Hematopoietic multipotent progenitor cell treated with erythropoietin and hydrocortisone succinate and interleukin-3 and kit ligand, for 6 days (in vitro differentiated cells): ENCODE results near the gene HBG1.
"Not testable (repeated sequence)": the region's sequence is repeated elsewhere in the genome, so short reads cannot be mapped to it uniquely, and the experiment has no call there.

Experiments used
- DNase-seq: peaks from one replicate; pipeline ENCODE4 v3.0.0-alpha.2; 2015

Gene HBG1

DNA sequence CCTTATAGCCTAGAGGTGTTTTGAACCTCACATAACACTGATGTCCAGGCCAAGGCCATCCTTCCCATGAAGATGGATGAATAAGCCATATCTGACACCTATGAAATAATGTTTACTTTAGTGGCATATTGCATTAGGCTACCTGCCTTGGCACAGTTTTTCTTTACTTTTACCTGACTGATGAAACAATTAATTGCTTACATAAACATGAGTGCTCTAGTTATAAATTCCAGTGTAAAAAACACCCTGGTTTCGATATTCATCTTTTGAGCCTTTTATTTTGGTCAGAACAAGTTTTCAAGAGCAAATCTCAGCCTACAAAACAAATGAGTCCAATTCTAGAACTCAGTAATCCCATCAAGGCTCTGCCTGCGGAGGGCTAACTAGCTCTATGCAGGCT is 27.0 kb upstream of the HBG1 start:
- no peak for DNase-seq

DNA sequence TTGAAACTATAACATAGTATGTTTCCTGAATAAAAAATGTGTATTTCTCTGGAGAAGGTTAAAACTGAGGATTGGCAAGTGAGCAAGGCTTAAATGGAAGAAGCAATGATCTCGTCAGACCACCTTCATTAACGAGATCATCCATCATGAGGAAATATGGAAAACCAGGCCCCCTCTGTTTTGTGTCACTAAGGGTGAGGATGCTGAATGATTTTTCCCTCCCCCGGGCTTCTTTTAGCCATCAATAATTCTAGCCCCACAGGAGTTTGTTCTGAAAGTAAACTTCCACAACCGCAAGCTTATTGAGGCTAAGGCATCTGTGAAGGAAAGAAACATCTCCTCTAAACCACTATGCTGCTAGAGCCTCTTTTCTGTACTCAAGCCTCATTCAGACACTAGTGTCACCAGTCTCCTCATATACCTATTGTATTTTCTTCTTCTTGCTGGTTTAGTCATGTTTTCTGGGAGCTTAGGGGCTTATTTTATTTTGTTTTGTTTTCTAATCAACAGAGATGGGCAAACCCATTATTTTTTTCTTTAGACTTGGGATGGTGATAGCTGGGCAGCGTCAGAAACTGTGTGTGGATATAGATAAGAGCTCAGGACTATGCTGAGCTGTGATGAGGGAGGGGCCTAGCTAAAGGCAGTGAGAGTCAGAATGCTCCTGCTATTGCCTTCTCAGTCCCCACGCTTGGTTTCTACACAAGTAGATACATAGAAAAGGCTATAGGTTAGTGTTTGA is 25.9 kb upstream of the HBG1 start:
- peak; percentile 98 for DNase-seq

GRCh38 chr11:5274395-5274794 is 24.7 kb upstream of the HBG1 start:
- DNase-seq, result no peak

DNA sequence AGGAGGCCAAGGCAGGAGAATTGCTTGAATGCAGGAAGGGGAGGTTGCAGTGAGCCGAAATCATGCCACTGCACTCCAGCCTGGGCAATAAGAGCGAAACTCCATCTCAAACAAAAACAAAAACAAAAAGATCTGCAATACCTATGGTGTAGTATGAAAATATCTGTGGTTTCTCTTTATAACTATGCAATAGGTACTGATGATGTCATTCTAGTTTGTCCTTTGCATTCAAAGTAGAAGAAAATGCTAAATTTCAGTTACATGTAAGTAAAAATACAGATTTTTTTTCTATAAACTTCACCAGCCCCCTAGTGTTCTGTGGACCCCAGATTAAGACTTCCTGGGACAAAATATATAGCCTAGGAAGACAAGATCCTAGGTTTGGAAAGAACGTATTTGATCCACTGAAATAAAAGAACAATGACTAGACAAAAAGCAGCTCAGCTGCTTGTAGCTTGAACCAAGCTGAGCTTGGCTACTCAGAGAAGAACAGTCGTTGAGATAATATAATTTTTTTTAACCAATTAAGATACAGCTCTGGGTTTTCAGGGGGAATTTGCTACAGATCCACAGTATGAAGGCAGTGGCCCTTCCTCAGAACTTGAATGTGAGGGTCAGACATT is 22.8 kb upstream of the HBG1 start:
- DNase-seq, result peak; percentile 35

DNA sequence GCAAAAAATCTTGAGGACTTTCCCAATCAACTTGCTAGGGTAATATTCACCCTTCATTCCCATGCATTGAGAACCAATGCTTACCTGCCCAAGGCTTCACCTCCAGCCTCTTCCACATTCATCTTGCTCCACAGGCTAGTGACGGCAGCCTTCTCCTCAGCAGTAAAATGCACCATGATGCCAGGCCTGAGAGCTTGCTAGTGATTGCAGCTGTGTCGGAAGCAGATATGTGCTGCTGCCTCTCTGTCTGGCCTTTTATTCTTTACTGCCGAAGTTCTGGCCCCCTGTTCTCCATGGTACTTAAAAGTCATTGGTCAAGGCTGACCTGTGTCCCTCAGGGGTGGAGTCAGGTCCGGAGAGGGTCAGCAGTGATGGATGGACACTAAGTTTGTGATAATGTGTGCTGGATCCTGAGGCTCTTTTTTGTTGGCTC is 20.1 kb upstream of the HBG1 start, which contains the start of gene HBE1:
HBE1 (minus strand) TSS at position 231 of the 433 bp plus-strand sequence; CDS start at position 176, 55 bp downstream.
- DNase-seq, result no peak

DNA sequence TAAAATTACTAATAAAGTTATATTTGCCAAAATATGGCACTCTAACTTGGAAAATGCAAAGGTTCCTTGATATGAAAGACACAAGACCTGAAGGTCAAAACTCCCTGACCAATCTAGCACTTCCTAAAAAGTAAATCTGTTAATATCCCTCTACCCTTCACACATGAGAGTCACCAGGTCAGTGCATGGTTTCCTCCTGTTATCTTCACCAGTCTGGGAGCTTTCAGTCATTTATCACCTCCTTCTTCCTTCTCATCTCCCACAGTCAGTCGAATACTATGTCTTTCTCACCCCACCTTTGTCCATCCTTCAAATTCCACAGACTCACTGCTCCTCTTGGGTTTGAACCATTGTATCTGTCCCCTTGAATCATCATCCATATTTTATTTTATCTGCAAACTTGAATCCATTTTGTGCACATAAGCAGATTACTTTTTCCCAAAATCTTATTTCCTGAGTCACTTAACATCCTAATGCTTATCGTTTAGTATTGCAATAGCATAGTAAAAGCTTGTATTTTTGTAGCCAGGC is 17.4 kb upstream of the HBG1 start:
- DNase-seq, result no peak

- no peak for DNase-seq
These were observed 17.0 kb upstream of the HBG1 start for GRCh38 chr11:5266609-5267008.

GRCh38 chr11:5265832-5266231 is 16.2 kb upstream of the HBG1 start:
- DNase-seq, result no peak

DNA sequence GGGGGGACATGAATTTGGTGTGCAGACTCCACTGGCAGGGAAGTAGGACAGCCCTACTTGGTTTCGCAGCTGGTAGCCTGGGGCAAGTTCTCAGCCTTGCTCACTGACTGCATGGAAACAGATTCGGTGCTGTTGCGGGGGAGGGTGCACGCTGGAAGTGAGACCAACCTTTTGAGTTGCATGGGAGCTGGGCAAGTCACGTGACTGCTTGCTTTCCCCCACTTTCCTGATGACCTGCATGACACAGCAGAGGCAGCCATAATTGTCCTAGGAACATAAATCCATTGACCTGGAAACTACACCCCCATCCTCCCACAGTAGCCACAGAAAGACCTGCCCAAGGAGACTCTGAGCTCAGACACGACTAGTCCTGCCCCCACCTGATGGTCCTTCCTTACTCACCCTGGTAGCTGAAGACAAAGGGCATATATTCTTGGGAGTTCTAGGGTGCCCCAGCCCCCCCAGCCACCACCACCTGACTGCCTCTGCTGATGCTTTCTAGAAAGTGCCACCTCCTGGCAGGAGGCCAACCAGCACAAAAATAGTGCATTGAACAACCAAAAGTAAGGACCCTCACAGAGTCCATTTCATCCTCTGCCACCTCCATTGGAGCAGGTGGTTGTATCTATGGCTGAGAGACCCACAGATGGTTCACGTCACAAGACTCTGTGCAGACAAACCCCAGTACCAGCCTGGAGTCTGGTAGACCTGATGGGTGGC is 9.0 kb upstream of the HBG1 start:
- no peak for DNase-seq

GRCh38 chr11:5257296-5257695 is 7.6 kb upstream of the HBG1 start:
- DNase-seq, result no peak

DNA sequence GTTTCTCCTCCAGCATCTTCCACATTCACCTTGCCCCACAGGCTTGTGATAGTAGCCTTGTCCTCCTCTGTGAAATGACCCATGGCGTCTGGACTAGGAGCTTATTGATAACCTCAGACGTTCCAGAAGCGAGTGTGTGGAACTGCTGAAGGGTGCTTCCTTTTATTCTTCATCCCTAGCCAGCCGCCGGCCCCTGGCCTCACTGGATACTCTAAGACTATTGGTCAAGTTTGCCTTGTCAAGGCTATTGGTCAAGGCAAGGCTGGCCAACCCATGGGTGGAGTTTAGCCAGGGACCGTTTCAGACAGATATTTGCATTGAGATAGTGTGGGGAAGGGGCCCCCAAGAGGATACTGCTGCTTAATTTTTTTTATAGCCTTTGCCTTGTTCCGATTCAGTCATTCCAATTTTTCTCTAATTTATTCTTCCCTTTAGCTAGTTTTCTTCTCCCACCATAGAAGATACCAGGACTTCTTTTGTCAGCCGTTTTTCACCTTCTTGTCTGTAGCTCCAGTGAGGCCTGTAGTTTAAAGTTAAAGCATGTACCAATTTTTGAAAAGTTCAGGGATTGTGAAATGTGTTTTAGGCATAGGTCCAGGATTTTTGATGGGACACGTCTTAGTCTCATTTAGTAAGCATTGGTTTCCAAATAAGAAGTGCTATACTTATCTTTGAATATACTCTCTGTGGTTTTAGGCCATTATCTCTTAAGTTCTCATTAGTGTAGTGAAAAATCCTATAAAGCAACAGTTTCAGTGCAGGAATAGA is 5.2 kb upstream of the HBG1 start, which contains the start of gene HBG2:
HBG2 (minus strand) TSS at position 136 of the 768 bp plus-strand sequence; CDS start at position 83, 53 bp downstream.
- DNase-seq, result peak; percentile 55

DNA sequence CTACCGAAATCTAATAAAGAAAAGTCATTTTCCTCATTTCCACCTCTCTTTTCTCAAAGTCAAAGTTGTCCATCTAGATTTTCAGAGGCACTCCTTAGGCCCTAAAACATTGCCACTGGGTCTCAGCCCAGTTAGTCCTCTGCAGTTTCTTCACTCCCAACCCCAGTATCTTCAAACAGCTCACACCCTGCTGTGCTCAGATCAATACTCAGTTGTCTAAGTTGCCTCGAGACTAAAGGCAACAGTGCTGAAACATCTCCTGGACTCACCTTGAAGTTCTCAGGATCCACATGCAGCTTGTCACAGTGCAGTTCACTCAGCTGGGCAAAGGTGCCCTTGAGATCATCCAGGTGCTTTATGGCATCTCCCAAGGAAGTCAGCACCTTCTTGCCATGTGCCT is 4.4 kb upstream of the HBG1 start:
- DNase-seq, result not testable (repeated sequence)

DNA sequence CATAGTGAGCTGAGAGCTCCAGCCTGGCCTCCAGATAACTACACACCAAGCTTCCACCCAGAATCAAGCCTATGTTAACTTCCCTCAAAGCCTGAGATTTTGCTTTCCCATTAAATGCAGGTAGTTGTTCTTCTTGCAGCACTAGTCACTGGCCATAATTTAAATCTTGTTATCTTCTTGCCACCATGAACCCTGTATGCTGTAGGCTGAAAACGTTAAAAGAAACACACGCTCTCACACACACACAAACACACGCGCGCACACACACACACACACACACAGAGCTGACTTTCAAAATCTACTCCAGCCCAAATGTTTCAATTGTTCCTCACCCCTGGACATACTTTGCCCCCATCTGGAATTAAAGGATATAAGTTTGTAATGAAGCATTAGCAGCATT is 3.8 kb upstream of the HBG1 start:
- not testable (repeated sequence) for DNase-seq

- DNase-seq, result no peak
These were observed 3.2 kb upstream of the HBG1 start for GRCh38 chr11:5252919-5253265.

DNA sequence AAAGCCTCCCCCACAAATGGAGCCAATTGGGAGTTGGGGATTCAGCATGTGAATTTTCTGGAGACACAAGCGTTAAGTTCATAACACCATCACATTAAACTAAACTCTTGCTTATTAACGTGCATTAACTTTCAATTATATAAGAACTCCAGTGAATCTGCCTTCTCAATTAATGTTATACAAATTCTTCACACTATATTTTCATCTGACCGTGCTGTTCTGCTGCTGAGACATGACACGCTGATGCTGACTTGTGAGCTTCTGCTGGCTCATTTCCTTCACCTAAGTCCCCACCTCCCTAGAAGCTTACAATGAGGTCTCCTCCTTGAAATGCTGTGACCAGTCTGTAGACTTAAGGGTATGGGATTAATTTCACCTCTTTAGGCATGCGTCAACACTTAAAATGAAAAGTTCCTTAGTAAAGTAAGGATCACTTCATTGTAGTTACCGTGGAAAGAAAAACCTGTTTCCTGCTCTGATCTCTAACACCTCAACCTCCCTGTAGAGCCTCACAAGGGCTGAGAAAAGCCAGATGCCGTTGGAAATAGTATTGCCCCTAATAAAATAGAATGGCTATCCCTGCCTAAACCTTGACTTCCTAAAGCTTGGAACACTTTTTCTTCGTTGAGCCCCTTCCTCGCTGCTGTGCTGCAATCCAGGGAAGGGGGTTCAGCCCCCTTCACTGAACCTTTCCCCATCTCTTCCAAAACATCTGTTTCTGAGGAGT is 2.7 kb upstream of the HBG1 start:
- DNase-seq, result no peak

DNA sequence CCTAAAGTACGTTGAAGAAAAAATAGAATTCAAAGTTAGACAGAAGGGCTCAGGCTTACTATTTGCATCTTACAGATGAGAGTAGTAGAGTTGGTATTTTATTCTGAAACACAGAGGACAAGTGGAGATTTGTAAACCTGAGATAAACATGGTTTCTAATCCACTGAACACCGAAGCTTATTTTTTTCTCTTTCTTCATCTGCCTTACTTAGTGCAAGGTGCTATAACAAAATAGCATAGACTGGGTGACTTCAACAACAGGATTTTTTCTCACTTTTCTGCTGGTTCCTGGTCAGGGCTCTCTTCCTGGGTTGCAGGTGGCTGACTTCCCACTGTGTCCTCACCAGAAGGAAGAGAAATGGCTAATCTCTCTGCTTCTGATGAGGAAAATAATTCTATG is 2.1 kb upstream of the HBG1 start:
- DNase-seq, result no peak

- DNase-seq, result no peak
These were observed 1.0 kb upstream of the HBG1 start for GRCh38 chr11:5250543-5251204.

- DNase-seq, result not testable (repeated sequence)
These were observed 1.2 kb downstream of the HBG1 start for GRCh38 chr11:5248498-5248897.

GRCh38 chr11:5247472-5248192 is 2.0 kb downstream of the HBG1 start:
- no peak for DNase-seq

GRCh38 chr11:5246772-5247471 is 2.7 kb downstream of the HBG1 start:
- DNase-seq, result no peak
